Suprapubic skin (tissue), 4 donors: ENCODE data around the gene SLC49A3. TPM values are rescaled to one million over a fixed set of nuclear protein-coding genes. Genes with fewer than 3 reads are reported as not detected.

Source experiments
- DNase-seq, 2 donors: peaks; one replicate each; pipeline ENCODE4 v3.0.0-alpha.2; 2019; ENCODE audit warnings: low spot score in 2 of 2
- H3K27ac ChIP-seq: fragments of 200-600 bp; sonication (generic); one replicate; pipeline ENCODE4 v1.5.1; 2019
- H3K27me3 ChIP-seq: fragments of 200-600 bp; sonication (generic); one replicate; pipeline ENCODE4 v1.5.1; 2019
- H3K36me3 ChIP-seq: fragments of 200-600 bp; sonication (generic); one replicate; pipeline ENCODE4 v1.5.1; 2019
- H3K4me1 ChIP-seq: fragments of 200-600 bp; sonication (generic); one replicate; pipeline ENCODE4 v1.5.1; 2019
- H3K4me3 ChIP-seq: fragments of 200-600 bp; sonication (generic); one replicate; pipeline ENCODE4 v1.5.1; 2019; ENCODE audit warnings: mild to moderate bottlenecking
- H3K9me3 ChIP-seq: fragments of 200-600 bp; sonication (generic); one replicate; pipeline ENCODE4 v1.5.1; 2019
- CTCF ChIP-seq, 2 donors: fragments of 200-600 bp in 1 of 2; fragments of 450-650 bp in 1 of 2; sonication (generic) in 1 of 2; IDR thresholded peaks; one replicate each; pipeline ENCODE4 v1.5.1; 2016 to 2019; ENCODE audit warnings: antibody characterized with exemption in 2 of 2, mild to moderate bottlenecking in 1 of 2, moderate library complexity in 1 of 2
- EP300 ChIP-seq: sonication (generic); formaldehyde crosslinking; IDR thresholded peaks from one replicate; pipeline ENCODE4 v1.6.1; 2017; ENCODE audit warnings: antibody characterized with exemption
- POLR2A ChIP-seq, 2 donors: fragments of 450-650 bp; IDR thresholded peaks; one replicate each; pipeline ENCODE4 v1.6.1; 2017; ENCODE audit warnings: antibody characterized with exemption in 2 of 2, mild to moderate bottlenecking in 2 of 2, moderate library complexity in 2 of 2
- POLR2AphosphoS5 ChIP-seq, 3 donors: sonication (generic); formaldehyde crosslinking; IDR thresholded peaks; one replicate each; pipeline ENCODE4 v1.6.1; 2017; ENCODE audit warnings: antibody characterized with exemption in 3 of 3
- WGBS: methylation state at CpG from one replicate; pipeline ENCODE4 v1.1.5; 2018; 5-methylcytosine and 5-hydroxymethylcytosine counted together
- total RNA-seq, 4 donors: library from RNA; depleted of rRNA; stranded (reverse); fragments of >200 nt; gene quantifications; one replicate each; pipeline ENCODE4 v1.1.0, GENCODE V29; 2016

SLC49A3 gene
- total RNA-seq, 4 donors from 2014 or later: 8.9 to 21.1 (median 17.4) TPM

GRCh38 chr4:633406-633805, 55.5 kb downstream of the SLC49A3 start:
- DNase-seq: peak in 1 of 2 donors; percentile 55
- H3K9me3 ChIP-seq: no peaks in the 10 kb centered on the region
- H3K4me1 ChIP-seq: no peaks in the 10 kb centered on the region
- H3K27ac ChIP-seq: no peak overlapping the region
- H3K27me3 ChIP-seq: peaks cover 39% of the 10 kb centered on the region
- no peak overlapping the region for H3K4me3 ChIP-seq
- TF ChIP-seq EP300 (no peak), POLR2A (IDR thresholded peaks at IDR 0.05) (no peak), POLR2AphosphoS5 (IDR thresholded peaks at IDR 0.05) (no peak), CTCF (IDR thresholded peaks at IDR 0.05) (no peak)
- WGBS: 57% methylated on average over 6 of the region's 9 CpGs
- no peaks in the 10 kb centered on the region for H3K36me3 ChIP-seq

- H3K27me3 ChIP-seq: peaks cover 42% of the 10 kb centered on the region
- DNase-seq: peak in 1 of 2 donors; percentile 35
- H3K4me3 ChIP-seq: no peak overlapping the region
- 64% methylated on average over 6 of the region's 6 CpGs for WGBS
- TF ChIP-seq EP300: no peak
- H3K4me1 ChIP-seq: no peaks in the 10 kb centered on the region
- H3K36me3 ChIP-seq: no peaks in the 10 kb centered on the region
- H3K9me3 ChIP-seq: no peaks in the 10 kb centered on the region
- H3K27ac ChIP-seq: no peak overlapping the region
Observed at GRCh38 chr4:632926-633325, 56.0 kb downstream of the SLC49A3 start.

- peaks cover 38% of the 10 kb centered on the region for H3K27me3 ChIP-seq
Observed at GRCh38 chr4:632196-632790, 56.7 kb downstream of the SLC49A3 start.

More at GRCh38 chr4:632196-632790, 56.7 kb downstream of the SLC49A3 start:
- no peaks in the 10 kb centered on the region for H3K9me3 ChIP-seq
- H3K4me1 ChIP-seq: no peaks in the 10 kb centered on the region
- TF ChIP-seq EP300 (no peak), POLR2A (IDR thresholded peaks at IDR 0.05) (no peak), CTCF (IDR thresholded peaks at IDR 0.05) (no peak), POLR2AphosphoS5 (IDR thresholded peaks at IDR 0.05) (no peak)
- 84% methylated on average over 4 of the region's 16 CpGs for WGBS
- H3K4me3 ChIP-seq: no peak overlapping the region
- no peak overlapping the region for H3K27ac ChIP-seq
- H3K36me3 ChIP-seq: no peaks in the 10 kb centered on the region
- DNase-seq: peak in 1 of 2 donors; percentile 28

Other genes starting within 250 kb of the SLC49A3 start
- 10 to 100 TPM; 25.8 to 57.0 (median 41.5) TPM for gene ZNF721, start 190.0 kb downstream of the SLC49A3 start, total RNA-seq
- gene PIGG, start 189.9 kb downstream of the SLC49A3 start, total RNA-seq: 100 to 1,000 TPM in 1 of 4 donors, 10 to 100 TPM in 3; 44.8 to 148 (median 59.2) TPM
- gene TMEM271, start 112.9 kb downstream of the SLC49A3 start, total RNA-seq: 1 to 10 TPM in 3 of 4 donors, under 1 TPM in 1; 0.40 to 8.7 (median 3.5) TPM
- 1 to 10 TPM in 1 of 4 donors, under 1 TPM in 1, not detected in 2; 0.95 to 9.5 TPM for gene PDE6B, start 63.6 kb downstream of the SLC49A3 start, total RNA-seq
- 100 to 1,000 TPM in 2 of 4 donors, 10 to 100 TPM in 2; 60.2 to 167 (median 102) TPM for gene ATP5ME, start 14.9 kb downstream of the SLC49A3 start, total RNA-seq
- 10 to 100 TPM in 2 of 4 donors, 1 to 10 TPM in 2; 5.3 to 20.4 (median 10.5) TPM for gene MYL5, start 14.6 kb downstream of the SLC49A3 start, total RNA-seq
- 100 to 1,000 TPM in 1 of 4 donors, 10 to 100 TPM in 3; 59.7 to 152 (median 71.2) TPM for gene PCGF3, start 16.7 kb upstream of the SLC49A3 start, total RNA-seq
- gene CPLX1, start 137.0 kb upstream of the SLC49A3 start, total RNA-seq: under 1 TPM in 2 of 4 donors, not detected in 2; 0.38 to 0.44 TPM
- 100 to 1,000 TPM; 108 to 166 (median 132) TPM for gene GAK, start 243.2 kb upstream of the SLC49A3 start, total RNA-seq
- 10 to 100 TPM; 41.1 to 98.3 (median 65.3) TPM for gene TMEM175, start 243.3 kb upstream of the SLC49A3 start, total RNA-seq